SIG-M5 treated with dmso at 0.1 percent for 504 hours (cell line): Measurements from ENCODE around the gene SFT2D1.
"Not testable (repeated sequence)": the region's sequence is repeated elsewhere in the genome, so short reads cannot be mapped to it uniquely, and the experiment has no call there.

Experiments
- DNase-seq: peaks from one replicate; lab custom pipeline; 2025; ENCODE audit not compliant: unreplicated experiment; lab: John Stamatoyannopoulos, UW

The SFT2D1 gene

DNA sequence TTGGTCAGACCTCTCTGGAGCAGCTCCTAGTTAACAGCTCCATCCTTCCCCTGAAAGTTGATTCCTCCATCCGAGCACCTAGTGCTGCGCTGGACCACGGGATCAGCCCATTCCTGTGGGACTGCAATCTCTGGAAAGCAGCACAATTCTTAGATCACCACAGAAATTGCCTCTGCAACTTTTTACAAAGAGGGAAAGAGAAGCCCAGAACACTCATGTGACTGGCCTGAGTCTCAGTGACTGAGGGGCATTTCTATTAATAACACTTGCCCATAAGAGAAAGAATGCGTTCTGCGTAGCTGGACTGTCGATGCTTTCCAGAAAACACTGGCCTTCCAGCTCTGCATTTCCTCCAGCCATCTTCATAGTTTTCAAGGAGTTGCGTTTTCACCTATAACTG, 22.1 kb upstream of the SFT2D1 start:
- DNase-seq: no peak

DNA sequence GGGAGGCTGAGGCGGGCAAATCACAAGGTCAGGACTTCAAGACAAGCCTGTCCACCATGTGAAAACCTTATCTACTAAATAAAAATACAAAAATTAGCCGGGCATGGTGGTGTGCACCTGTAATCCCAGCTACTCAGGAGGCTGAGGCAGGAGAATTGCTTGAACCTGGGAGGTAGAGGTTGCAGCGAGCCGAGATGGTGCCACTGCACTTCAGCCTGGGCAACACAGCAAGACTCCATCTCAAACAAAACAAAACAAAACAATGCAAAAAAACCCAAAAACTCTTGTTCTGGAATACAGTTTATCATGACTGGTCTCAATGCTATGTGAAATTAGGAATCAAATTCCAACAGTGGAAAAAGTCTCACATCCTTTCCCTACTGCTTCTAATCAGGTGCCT, 20.1 kb upstream of the SFT2D1 start:
- not testable (repeated sequence) for DNase-seq

DNA sequence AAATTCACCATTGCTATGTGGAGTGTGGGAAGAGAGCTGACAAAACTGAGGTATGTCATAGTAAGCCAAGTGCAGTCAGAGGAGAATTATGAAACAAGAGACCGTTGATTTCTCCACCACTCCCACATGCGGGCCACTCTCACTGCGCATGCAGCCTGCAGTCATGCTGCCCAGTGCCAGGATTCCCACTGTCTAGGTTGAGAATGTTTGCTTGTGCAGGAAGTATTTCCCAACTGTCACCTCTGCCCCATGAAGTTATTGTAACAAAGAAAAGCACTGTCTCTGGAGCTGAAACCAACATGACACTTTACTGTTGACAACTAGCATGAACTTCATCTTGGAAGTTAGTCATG, 18.7 kb upstream of the SFT2D1 start:
- peak; percentile 92 for DNase-seq

DNA sequence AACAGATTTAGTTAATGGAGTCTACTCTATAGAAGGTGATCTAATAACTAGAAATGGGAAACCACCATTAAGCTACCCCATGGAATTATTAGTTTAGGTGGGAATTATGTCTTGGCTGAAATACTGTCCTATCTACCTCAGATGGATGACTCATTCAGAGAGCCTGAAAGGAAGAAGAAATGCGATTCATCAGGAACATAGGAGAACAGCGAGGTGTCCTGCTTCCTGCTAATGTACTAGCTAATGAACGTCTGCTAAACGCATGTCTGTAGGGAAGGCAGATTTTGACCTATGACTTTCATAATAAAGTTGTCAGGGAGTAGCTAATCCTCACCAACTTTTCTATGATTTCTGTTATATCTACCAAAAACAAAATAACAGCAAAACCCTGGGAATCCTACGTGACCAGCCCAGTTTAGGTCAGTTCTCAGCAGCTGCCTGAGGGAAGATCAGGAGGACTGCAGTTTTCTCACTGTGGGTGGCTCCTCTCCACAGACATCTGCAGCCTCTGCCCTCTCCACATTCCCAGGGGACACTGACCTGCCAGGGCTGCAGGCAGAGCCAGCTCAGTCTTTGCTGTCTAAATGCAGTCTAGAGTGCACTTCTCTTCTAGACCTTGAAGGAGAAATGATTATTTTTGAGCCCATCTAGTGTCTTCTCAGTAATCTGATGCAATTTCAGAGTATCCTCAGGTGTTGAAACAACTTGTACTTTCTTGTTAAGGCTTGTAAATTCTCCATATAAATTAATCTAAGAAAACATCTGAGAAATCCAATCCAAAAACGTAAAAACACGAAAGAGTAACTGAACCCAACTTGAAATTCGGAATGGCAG, 18.1 kb upstream of the SFT2D1 start:
- DNase-seq: peak; percentile 84

DNA sequence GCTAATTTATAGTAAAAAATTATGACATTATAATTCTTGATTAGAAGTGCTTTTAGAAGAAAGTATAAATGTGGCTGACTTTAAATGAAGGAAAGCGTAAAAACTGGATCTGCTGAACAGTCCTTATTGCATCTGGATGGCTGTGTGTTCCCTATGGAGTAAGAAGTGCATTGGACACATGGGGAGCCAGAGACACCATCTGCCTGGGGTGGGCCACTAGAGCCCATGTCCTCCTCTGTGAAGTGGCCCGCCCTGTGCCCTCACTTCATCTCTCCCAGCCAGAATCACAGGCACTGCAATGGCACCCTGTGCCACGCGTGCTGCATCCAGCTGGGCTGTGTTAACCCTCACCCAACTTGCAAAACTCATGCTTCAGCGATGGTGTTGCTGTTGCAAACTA, 13.2 kb upstream of the SFT2D1 start:
- DNase-seq: no peak

DNA sequence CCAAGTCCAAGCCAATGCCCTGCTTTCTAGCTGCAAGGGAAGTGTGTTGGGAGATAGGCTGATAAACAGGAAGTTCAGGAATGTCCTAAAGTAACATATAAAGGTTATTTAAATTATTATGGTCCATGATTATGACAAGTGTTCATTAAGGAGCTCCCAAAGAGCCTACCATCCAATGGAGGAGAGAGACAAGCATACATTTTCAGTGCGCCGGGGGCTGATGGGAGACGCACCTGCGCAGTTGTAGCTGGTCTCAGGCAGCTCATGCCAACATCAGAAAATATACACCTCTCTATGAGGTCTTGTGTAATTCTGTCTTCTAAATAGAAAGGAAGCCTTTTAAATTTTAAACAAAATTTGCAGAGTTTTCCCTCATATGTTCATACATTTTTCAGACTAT, 12.6 kb upstream of the SFT2D1 start:
- DNase-seq: no peak

DNA sequence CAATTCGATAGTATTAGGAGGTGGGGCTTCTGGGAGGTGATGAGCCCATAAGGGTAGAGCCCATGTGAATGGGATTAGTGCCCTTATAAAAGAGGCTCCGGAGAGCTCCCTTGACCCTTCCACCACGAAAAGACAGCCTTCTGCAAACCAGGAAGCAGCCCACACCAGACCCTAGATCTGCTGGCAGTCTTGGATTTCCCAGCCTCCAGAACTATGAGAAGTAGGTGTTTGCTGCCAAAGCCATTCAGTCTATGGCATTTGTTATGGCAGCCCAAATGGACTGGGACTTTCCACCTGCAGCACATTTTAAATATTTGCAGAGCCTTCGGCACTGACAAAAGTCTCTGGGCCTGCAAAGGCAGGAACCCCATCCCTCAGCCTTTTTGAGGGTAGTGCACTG, 11.8 kb upstream of the SFT2D1 start:
- no peak for DNase-seq

DNA sequence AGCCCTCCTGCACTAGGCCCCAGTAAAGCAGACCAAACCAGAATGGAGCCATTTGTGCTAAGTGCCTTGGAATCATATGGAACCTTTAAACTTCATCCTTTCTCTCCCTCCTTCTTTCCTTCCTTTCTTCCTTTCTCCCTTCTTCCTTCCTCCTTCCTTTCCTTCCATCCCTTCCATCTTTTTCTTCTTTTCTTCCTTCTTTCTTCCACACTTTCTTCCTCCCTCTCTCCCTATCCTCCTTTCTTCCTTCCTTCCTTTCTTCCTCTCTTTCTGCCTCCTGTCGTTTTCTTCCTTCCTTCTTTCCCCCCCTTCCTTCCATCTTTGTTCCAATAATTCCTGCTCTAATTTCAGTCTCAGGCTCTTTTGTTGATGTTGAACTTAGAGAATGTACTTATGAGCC, 11.2 kb upstream of the SFT2D1 start:
- no peak for DNase-seq

DNA sequence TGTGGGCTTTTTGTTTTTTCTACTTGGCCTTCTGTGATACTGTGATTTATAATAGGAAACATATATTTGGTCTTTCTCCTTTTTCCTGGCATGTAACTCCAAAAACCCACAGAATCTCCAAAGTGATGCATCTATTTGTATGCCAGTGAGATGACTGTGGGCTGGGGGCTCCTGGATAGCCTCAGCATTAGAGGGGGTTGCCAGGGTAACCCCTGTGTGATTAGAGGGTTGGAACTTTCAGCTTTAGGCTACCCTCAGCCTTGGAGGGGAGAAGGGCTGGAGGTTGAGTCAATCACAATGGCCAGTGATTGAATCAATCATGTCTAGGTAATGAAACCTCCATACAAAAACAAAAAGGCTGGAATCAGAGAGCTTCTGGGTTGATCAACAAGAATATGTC, 10.6 kb upstream of the SFT2D1 start:
- DNase-seq: no peak

DNA sequence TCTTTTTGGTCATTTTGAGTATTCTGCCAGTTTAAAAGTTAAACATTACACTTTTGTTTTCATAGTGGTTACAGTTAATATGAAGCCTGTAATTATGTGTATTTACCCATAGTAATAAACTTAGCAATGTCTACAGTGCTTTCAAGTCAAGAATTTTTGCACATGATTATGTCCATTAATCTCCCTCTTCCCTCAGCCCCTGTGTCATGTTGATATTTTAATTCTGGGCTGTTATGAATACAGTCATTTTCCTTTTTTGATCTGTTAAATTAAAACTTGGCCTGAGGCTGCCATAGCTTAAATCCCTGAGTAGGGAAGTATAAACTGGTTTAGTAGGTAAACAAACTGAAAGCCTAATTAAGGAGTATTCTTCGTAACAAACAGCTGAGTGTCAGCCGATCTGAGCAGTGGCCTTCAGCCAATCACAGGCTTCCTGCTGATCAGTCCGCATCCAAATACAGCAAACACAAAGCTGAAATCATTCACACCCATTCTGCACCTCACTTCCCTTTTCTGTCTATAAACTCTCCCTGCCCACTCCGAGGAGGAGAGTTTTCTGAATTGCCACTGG, 9.5 kb upstream of the SFT2D1 start:
- DNase-seq: peak; percentile 83

DNA sequence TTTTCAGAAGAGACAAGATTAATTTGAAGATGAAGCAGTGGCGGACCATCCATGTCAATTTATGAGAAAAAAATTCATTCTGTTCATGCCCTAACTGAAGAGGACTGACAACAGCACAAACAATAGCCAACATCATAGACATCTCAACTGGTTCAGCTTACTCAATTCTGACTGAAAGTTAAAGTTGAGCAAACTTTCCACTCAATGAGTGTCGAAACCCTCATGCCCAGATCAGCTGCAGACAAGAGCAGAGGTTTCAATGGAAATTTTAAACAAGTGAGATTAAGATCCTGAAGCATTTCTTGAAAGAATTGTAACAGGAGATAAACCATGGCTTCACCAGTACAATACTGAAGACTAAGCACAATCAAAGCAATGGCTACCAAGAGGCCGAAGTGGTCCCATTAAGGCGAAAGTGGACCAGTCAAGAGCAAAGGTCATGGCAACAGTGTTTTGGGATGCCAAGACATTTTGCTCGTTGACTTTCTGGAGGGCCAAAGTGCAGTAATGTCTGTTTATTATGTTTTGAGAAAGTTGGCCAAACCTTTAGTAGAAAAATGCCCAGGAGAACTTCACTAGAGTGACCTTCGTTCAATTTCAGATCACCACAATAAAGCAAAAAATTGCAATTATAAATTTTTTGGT, 6.1 kb upstream of the SFT2D1 start:
- peak; percentile 69 for DNase-seq

DNA sequence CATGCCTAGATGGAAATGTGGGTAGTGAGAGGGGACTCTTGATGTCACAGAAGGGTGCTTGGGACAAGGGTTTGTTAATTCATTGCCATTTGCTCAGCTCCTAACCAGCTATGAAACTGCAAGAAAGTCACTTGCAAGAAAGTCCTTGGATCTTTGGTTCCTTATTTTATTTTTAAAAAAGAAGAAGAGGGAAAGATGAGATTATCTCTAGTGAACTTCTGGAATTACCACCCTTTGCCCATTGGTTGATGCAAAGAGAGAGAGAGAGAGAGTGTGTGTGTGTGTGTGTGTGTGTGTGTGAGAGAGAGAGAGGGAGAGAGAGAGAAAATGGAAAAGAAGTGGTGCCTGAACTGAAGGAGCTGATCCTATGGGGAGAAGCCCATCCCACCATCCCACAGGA, 4.6 kb upstream of the SFT2D1 start:
- DNase-seq: peak; percentile 35

DNA sequence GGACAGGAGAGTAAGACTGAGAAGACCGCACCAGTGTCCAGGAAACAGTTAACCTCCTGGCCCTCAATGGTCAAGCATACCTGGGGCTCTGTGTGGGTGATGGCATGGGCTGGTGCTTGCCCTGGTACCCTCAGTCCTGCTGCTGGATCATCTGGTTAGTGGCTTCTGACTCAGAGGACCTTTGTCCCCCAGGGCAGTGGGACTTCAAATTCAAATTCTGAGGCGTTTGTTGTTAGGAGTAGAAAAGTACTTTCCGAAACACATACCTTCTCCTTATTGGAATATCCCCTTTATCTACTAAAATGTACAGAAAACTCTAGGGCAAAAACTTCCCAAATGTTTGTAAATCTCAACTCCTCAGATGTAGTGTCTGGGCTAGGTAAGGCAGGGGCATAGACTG, 4.1 kb upstream of the SFT2D1 start:
- no peak for DNase-seq

DNA sequence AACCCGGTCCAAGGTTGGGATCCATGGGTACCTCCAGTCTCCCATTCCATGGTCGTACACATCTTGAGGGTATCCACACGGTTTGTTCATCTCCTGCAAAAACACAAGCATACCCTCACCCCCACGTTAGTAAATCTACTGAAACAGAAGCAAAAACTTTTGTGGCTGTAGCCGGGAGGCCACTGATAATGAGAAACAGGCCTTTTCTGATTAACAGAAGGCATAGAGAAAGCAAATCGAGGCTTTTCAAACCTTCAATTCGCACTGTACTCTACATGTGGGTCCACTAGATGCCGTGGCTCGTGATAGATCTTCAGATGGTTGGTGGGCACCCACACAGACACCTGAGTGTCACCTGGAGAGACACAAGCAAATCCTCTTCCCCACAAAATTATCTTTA, 3.3 kb upstream of the SFT2D1 start:
- not testable (repeated sequence) for DNase-seq

DNA sequence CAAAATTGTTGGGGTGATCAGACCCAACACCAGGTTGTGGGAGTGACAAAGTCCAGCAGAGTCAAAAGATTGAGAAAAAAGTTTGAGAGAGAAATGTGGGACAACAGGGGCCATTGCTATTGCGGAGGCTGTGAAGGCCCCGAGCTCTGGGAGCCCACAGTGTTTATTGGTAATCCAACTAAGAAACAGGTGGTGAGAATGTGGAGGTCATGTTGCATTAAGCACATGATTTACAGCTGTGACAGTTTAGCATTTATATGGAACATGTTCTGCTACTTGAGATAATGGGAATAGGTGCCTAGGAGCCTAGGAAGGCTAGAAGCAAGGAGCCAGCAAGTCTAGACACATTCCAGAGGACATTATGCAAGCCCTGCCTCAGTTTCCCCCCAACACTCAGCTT, 2.6 kb upstream of the SFT2D1 start:
- not testable (repeated sequence) for DNase-seq

DNA sequence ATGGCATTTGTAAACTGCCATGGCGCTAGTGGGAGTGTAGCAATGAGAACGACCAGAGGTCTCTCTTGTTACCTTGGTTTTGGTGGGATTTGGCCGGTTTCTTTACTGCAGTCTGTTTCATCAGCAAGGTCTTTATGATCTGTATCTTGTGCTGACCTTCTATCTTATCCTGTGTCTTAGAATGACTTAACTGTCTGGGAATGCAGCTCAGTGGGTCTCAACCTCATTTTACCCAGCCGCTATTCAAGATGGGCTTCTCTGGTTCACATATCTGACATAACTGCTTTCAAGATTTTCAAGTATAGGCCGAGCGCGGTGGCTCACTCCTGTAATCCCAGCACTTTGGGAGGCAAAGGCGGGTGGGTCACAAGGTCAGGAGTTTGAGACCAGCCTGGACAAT, 1.9 kb upstream of the SFT2D1 start:
- DNase-seq: no peak

DNA sequence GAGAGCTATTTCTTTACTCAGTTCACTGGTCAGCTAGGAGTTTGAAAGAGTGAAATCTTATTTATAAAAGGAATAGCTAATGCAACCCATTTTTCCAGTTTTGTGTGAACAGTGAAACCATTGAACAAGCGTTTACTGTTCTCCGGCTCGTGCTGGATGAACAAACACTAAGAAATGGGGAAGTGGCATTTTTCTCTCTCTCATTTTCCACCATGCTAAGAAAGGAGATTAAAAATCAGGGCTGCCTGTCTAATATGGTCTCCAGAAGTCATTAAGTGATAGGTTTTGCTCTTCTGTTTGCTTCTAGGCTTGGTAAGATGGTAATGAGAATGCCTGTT, 774 bp upstream of the SFT2D1 start:
- DNase-seq: peak; percentile 65

DNA sequence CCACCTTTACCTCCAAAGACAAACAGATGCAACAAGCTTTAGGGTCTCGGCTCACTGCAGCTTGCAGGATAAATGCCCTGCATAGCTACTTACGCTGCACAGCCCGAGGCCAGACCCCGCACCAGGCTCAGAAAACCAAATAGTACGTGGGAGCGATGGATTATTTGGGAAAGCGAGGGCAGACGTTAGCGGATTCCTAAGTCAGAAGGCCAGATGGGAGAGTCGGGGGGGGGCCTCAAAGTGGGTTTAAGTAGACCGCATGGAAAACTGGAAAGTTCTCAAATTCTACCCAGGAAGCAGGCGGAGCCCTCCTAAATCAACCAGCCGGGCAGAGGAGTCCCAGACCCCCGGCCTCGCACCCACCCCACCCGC, 382 bp downstream of the SFT2D1 start:
- DNase-seq: no peak

DNA sequence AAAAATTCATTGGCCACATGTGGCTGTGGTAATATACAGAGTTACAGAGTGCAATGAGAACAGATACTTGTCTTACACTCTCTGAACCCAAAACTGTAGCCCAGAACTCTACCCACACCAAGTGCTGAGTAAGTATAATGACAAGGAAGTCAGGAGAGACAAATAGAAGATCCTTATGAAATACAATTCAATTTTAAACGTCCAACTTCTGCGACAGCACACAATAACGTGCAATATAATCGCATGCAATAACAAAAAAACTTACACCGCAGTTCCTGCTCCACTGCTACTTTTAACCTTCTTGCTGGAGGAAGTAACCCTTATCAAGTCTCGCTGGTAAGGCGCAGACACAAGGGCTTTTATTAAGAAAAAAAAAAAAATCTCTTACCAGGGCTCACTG, 881 bp downstream of the SFT2D1 start:
- DNase-seq: peak; percentile 46

DNA sequence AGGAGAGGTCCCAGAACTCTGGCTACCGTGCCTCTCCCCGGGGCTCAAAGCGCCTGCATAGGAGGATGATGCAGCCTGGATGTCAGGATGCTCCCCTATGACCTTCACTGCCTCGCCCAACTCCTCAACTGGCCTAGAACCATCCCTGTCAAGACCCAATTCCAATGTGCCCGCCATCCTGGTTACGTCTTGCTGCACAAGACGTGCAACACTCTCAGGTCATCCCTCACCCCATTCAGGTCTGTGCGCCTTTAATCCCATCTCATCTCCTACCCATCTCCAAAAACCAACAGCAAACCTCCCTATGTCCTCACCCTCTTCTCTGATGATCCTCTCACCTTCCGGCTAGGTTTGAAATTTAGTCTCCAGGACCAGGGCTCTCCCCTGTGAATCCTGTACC, 3.5 kb downstream of the SFT2D1 start:
- DNase-seq: no peak

DNA sequence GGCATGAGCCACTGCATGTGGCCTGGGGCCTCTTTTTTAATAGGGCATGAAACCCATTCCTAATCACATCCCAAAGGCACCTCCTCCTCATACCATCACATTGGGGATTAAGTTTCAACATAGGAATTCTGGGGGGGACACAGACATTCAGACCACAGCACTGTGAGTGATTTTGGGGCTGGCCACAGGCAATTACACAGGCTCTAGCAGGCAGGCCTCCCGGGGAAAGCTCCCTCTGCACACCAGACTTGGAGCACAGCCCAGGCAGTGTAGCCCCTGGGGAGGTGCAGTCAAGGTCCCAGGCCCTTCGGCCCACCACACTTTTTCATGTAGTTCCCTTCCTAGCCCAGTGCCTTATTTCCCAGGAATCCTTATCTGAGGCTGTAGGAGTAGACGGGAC, 5.5 kb downstream of the SFT2D1 start:
- no peak for DNase-seq

DNA sequence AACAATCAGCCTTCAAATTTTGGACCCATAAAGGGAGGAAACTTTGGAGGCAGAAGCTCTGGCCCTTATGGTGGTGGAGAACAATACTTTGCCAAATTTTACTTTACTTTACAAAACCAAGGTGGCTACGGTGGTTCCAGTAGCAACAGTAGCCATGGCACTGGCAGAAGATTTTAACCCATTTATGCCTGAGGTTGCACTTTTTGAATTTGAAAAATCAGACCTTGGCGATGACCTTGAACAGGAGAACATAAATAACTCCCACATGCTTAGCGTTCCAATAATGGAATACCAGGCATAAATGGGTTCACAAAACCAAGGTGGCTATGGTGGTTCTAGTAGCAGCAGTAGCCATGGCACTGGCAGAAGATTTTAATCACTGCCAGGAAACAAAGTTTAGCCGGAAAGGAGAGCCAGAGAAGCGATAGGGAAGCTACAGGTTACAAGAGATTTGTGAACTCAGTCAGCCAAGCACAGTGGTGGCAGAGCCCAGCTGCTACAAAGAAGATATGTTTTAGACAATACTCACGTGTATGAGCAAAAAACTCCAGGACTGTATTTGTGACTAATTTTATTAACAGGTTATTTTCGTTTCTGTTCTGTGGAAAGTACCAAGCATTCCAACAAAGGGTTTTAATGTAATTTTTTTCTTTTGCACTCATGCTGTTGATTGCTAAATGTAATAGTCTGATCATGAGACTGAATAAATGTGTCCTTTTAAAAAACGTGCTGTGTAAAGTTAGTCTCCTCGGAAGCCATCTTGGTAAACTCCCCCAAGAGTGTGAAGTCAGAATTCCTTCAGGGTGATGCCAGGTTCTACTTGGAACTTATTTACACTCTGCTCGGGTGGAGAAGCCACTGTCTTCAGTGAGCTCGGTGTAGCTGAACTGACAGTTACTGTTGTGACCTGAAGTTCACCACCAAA, 6.7 kb downstream of the SFT2D1 start:
- DNase-seq: no peak
